Muscle of arm (tissue), 14 donors: ENCODE measurements around the gene PRR9. TPM values are rescaled to one million over a fixed set of nuclear protein-coding genes. Genes with fewer than 3 reads are reported as not detected.
"Not testable (repeated sequence)": the region's sequence is repeated elsewhere in the genome, so short reads cannot be mapped to it uniquely, and the experiment has no call there.

Experiments used
- DNase-seq: peaks from one replicate; pipeline ENCODE4 v3.0.0-alpha.2; 2013
- long read RNA-seq, 11 donors: transcript quantifications; one replicate each; lab custom pipeline, GENCODE V29; 2026
- polyA plus RNA-seq, 12 donors: library from polyadenylated mRNA; unstranded; fragments of 120-200 nt; gene quantifications; one replicate each; pipeline ENCODE4 v1.2.1, GENCODE V29; 2013; ENCODE audit not compliant: insufficient read length in 12 of 12

The PRR9 gene
- not detected for polyA plus RNA-seq
- long read RNA-seq, donor 1: 0 reads
- long read RNA-seq, donor 2: 0 reads
- long read RNA-seq, donor 3: 0 reads
- long read RNA-seq, donor 4: 0 reads
- long read RNA-seq, donor 5: 0 reads
- long read RNA-seq, donor 6: 0 reads
- long read RNA-seq, donor 7: 0 reads
- long read RNA-seq, donor 8: 0 reads
- long read RNA-seq, donor 9: 0 reads
- long read RNA-seq, donor 10: 0 reads
- long read RNA-seq, donor 11: 0 reads

- no peak for DNase-seq
Measured at GRCh38 chr1:153217212-153217611, at the start of gene PRR9. PRR9 (plus strand) TSS chr1:153217584; CDS start chr1:153218145, 561 bp downstream.

- no peak for DNase-seq
Measured at GRCh38 chr1:153168686-153169085, 48.7 kb upstream of the PRR9 start.

DNA sequence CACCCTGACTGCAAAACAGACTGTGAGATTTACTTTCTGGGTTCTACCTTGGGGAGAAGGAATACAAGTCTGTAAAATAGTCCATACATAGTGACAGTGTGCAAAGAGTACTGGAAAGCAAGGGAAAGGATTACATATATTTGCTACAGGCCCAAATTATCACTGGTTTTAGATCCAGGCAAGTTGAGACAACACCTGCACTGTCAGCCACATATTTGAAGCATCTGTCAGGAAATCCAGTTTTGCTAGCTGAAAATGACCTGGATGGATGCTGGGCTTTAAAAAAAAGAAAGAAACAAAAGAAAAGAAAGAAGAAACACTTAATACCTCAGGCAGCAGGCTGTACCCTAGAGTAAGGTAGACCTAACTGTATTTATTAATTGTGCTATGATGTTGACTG lies 42.8 kb upstream of the PRR9 start:
- DNase-seq: no peak

- DNase-seq: no peak
Measured at GRCh38 chr1:153178922-153179321, 38.5 kb upstream of the PRR9 start.

- DNase-seq: no peak
Measured at GRCh38 chr1:153180556-153180955, 36.8 kb upstream of the PRR9 start.

- DNase-seq: not testable (repeated sequence)
Measured at GRCh38 chr1:153188301-153188700, 29.1 kb upstream of the PRR9 start.

- DNase-seq: no peak
Measured at GRCh38 chr1:153190373-153190772, 27.0 kb upstream of the PRR9 start.

DNA sequence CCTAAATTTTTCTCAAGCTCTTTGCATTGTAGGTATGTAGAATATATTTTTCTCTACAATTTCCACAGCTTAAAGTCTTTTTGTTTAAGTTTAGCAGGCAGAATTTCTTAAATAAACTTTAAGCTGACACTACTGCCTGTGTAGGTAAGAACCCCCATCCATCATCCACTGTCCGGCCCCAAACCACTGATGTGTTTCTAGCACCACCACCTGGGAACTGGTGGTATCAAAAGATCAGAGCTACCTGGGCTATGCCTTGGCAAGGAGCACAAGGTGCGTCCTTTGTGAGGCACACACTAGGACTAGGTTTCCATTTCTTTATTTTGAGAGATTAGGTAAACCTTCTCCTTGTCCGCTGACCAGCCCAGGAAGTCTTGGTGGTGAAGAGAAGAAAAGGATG lies 24.7 kb upstream of the PRR9 start:
- DNase-seq: no peak

GRCh38 chr1:153194331-153195050 lies 22.9 kb upstream of the PRR9 start:
- DNase-seq: no peak

GRCh38 chr1:153195216-153195615 lies 22.2 kb upstream of the PRR9 start:
- no peak for DNase-seq

GRCh38 chr1:153202006-153202405 lies 15.4 kb upstream of the PRR9 start:
- no peak for DNase-seq

GRCh38 chr1:153203130-153203529 lies 14.3 kb upstream of the PRR9 start, which contains the start of gene LELP1:
LELP1 (plus strand) TSS chr1:153203430; CDS start chr1:153204708, 1,278 bp downstream.
- DNase-seq: no peak

DNA sequence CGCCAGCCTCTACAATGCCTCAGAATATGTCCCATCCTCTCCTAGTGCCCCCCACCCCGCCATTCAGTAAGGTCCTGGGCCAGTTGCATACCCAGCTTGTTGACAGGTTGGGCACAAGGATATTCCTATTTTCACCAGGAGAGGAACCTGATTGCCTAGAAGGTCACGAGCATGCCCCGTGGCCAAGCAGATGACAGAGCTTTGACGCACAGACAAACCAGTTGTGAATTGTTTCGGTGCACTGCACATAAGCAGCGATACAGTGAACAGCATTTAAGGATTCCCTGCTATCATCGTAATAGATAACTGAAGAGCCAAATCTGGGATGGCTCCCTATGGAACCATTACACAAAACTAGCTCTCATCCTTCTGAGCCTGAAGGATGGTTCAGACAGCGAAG lies 10.8 kb upstream of the PRR9 start:
- DNase-seq: no peak

GRCh38 chr1:153210206-153210605 lies 7.2 kb upstream of the PRR9 start:
- no peak for DNase-seq

GRCh38 chr1:153212201-153212600 lies 5.2 kb upstream of the PRR9 start:
- DNase-seq: no peak

- DNase-seq: no peak
Measured at GRCh38 chr1:153213519-153213918, 3.9 kb upstream of the PRR9 start.

GRCh38 chr1:153217744-153218416 lies 496 bp downstream of the PRR9 start:
- no peak for DNase-seq

- DNase-seq: no peak
Measured at GRCh38 chr1:153220606-153221303, 3.4 kb downstream of the PRR9 start.

GRCh38 chr1:153223040-153223891 lies 5.9 kb downstream of the PRR9 start:
- peak; percentile 18 for DNase-seq

GRCh38 chr1:153227810-153228209 lies 10.4 kb downstream of the PRR9 start:
- no peak for DNase-seq

DNA sequence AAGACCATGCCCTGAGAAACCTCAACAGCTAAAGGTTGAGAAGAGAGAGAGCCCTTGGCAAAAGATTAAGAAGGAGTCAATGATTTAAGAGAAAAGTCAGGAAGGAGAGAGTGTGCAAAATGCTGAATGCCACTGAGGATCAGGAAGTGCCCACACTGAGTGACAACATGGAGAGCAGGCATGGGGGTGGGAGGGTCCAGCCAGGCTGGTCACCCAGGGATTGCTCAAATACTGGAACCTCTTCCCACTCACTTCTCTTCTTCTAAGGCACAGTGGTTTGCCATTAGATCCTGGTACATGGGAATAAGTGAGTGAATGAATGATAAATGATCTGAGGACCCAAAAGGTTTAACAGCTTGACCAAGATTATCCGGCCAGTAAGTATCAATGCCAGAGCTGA lies 11.1 kb downstream of the PRR9 start:
- DNase-seq: no peak
